GM21786 (cell line): ENCODE data around the gene AJAP1.

Source experiments
- ATAC-seq: cut with Tn5 transposase; IDR thresholded peaks from one replicate; pipeline ENCODE4 v1.9.1; 2021; ENCODE audit not compliant: unreplicated experiment

Gene AJAP1

DNA sequence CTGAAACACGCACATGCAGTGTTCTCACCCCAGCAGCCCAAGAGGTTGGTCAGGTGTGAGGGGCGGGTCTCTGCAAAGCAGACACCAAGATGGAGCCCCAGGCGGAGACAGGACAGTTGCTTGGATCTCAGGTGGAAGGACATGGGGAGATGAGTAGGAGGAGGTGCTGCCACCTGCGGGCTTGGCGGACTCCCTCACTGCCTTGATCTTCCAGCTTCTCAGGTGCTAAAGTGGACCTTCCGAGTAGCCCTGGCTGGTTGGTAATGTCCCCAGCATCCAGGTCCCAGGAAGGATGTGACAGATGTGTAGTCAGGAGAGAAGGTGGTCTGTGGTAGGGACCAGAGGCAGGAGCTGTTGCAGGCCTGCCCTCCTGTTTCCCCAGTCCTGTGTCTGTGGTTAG, 114.1 kb downstream of the AJAP1 start:
- no peak for ATAC-seq

DNA sequence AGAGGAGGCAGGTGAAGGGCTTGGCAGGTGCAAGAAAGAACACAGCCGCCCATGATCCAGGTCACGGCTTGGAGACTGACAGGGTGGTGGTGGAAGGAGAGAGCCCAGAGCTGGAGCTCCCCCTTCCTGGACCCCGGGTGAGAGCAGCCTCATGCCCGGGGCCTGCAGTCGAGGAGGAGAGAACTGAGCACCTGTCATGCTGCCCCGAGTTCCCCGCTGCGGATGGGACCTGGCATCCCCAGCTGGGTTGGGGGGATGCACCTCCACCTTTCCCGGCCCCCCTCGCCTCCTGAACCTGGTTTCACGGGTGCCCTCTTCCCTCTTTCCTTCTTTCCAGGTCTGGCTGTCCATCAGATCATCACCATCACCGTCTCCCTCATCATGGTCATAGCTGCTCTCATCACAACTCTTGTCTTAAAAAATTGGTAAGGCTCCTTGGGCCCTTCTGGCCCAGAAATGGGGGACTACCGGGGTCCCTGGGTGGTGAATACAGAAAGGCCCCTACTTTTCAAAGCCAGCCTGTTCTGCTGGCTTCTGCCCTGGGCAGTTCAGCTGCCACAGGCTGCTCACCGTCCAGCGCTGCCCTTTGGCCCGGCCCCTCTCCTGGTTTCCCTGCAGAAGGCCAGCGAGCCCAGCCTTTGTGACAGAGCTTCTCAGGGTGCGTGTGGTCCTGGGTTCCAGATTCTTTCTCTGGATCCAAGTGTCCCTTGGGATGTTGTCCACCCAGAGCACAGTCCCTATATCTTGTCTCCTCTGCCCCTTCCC, 115.3 kb downstream of the AJAP1 start:
- ATAC-seq, result no peak

DNA sequence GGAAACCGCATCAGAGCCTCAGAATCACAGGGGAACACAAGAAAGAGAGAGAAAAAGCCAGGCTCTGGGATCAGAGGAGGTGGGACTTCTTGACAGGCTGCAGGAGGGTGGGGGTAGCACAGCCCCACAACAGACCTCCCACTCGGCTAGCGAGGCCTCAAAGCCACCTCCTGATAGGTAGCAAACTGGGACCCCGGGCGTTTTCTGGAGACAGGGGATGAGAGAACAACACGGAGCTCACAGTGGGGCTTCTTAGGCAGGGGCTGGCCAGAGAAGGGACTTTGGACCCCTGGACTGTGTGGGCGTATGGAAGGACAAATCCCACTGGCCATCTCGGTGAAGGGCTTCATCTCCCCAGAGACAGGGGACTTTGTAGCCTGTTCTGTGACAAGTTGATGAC, 116.3 kb downstream of the AJAP1 start:
- no peak for ATAC-seq

DNA sequence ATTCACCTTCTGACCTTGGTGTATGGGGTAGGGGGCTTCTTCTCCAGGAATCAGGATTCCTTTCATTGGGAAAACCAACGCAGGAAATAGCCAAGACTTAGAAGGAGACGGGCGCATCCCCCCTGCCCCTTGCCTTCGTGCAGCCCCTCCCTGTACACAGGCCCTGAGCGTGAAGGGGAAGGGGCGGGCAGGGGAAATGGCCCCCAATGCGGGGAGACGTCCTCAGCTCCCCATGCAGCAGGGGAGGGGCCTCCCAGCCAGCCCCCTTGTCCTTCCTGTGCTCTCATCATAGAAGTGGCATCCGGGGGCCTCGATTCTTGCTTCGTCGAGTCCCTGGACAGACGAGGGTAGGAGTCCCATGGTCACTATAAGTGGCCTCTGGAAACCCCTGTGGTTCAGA, 116.9 kb downstream of the AJAP1 start:
- no peak for ATAC-seq

DNA sequence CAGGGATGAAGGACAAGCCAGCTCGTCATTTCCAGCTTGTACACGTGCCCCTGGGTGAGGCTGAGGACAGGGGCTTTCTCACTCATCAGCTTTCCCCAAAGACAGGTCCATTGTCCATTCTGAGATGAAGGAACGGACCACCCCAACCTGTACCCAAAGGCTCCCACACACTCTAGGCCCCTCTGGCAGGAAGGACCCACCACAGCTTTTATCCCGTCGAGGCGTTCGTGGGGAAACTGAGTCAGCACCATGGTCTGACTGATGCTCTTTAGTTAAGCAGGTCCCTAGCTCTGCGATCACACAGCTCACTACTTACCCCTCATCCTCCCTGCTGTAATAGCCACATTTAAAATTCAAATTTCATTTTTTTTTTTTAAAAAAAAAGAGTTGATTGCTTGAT, 117.3 kb downstream of the AJAP1 start:
- no peak for ATAC-seq

DNA sequence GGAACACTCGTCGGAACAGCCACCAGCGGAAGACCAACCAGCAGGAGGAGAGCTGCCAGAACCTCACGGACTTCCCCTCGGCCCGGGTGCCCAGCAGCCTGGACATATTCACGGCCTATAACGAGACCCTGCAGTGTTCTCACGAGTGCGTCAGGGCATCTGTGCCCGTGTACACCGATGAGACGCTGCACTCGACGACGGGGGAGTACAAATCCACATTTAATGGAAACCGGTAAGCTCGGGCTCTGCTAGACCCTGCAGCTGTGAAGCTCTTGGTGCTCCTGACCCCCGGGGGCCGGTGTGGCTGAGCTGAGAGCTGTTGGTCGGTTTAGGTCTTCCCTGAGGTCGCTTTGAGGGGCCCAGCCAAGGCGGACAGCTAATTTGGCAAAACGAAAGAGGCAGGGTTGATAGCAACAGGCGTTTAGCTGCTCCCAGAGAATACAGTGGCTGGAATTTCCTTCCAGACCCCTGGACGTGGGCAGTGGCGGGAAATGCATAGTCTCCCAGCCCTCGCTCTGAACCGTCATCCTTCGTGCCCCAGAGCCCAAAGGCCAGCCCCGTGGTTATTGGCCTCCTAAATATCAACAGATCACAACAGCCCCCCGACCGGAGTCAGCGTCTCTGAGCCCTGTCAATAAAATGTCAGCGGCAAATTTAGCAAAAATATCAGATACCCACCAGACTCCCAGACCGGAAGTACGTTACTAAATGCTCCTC, 118.0 kb downstream of the AJAP1 start:
- no peak for ATAC-seq

DNA sequence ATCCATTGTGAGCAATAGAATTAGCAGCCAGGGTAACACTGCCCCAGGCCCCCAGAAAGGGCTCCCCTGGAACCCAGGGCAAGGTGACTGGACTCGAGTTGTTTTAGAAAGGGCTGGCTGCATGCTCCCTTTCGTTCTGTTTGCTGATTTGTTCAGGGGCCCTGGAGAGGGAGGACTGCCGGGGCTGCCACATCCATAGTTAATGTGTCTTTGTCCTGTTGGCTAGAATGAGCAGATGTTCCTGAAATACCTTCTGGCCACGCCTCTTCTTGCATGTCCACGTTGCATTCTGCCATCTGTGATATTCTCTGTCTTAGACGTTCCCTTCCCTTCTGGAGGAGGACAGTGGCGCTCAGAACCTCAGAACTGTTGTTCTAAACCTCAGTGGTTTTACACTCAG, 118.8 kb downstream of the AJAP1 start:
- no peak for ATAC-seq

DNA sequence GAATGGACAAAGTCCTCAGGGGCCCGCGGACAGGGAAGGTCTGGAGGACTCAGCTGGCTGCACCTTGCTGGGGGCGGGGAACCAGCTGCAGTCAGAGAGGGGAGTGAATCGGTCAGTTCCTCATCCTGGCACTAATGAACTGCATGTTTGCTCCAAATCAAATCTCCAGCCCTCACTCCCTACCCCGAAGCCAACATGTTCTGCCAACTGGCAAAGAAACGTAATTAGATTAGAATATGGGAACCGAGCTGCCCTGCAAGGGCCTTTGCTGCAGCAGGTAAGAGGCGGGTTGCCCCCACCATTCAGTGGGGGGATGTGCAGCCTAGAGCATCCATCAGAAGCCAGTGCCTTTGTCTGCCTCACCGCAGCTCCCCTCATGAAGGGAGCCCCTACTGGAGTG, 121.1 kb downstream of the AJAP1 start:
- no peak for ATAC-seq

DNA sequence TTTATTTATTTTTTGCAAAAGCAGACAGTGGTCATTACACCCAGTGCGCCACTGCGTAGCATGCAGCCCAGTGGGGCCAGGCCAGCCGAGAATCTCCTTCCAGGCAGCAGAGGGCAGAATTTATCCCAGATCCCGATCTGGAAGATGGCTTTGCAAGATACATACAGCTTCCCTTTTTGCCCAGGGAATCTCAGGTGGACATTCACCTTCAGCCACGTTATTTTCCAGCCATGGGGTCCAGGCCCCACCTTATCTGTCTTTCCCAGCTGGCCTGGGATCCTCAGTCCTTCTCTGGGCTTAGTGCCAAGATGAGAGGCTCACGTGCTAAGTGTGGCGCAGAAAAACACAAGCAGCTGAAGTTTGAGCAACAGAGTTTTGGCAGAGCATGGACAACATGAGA, 123.6 kb downstream of the AJAP1 start:
- no peak for ATAC-seq

DNA sequence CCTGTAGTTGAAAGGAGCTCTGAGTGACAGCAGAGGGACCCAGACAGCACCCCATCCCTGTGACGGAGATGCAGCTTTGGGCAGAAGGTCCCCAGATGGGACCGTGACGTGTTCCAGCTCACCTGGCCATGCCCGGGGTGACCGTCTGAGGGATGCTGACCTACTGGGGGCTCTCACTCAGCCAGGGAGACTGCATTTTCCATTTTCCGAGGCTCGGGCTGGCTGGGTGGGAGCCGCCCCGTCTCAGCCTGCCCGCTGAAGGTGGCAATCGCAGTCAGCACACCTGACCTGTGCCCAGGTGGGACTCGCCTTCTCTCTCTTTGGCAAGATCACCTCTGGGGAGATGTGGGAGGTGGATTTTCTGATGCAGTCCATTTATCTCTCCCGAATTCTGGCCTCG, 127.2 kb downstream of the AJAP1 start:
- no peak for ATAC-seq

DNA sequence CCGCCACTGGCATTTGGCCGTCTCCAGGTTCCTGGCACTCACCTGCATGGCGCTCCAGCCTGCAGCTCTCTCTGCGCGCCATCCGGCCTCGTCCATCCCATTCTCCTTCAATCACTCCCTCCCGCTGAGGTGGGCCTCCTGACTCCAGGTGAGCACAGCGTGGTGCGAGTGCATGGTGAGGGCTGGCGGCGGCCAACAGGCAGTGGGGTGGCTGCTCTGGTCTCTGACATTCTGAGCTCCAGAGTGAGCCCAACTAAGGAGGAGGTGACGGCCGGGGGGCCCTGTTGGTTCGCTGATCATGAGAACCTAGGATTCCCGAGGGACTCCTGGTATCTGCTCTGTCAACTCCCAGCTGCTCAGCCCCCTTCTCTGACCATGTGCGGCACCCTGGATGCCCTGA, 130.4 kb downstream of the AJAP1 start:
- no peak for ATAC-seq

DNA sequence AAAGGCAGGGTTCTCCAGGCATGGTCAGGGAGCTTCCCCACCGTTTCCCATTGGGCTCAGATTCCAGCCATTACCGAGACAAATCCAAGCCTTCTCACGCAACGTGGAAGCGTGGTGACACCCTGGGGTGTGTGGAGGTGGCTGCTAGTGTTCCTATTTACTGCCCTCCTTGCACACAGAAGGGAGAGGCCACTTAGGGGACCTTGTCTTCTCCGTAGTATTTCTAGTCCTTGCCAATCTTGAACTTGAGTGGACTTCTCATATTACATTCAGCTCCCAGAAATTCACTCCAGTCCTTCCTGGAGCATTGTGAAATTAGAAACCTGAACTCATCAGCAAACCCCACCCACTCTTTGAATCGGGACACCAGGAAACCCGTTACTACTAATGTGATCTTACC, 131.6 kb downstream of the AJAP1 start:
- ATAC-seq, result no peak

DNA sequence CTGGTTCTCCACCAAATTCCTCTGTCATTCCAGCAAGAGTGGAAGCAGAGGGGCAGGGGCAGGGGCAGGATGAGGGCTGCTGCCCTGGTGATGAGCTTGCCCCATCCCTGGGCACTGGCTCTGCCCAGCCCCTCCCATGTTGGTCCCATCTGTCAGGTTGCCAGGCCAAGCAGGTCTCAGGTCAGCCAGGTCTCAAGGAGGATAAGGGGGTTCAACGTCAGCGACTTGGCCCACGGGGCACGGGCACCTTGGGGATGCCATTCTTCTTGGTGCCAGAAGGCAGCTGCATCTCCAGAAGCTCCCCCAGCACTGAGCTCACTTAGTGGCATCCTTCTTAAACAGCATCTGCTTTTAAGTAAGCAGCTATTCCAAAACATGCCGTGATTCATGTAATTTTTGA, 133.1 kb downstream of the AJAP1 start:
- no peak for ATAC-seq

DNA sequence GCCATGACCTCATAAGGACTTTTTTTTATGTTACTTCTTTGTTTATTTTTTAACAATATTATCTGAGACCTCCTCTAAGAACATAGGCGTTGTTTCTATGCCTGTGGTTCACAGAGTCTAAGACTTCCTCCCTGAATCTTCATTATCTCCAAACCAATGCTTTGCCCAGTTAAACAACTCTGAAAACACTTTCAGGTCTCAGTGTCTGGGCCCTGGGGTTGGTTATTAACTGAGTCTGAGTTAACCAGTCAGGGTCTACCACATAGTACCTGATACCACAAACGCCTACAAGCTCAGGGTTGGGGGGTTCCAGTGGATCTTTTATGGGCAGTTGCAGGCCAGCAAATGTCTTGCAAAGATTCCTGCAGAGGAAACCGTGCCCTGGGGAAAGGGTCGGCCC, 138.2 kb downstream of the AJAP1 start:
- ATAC-seq, result peak; percentile 44

DNA sequence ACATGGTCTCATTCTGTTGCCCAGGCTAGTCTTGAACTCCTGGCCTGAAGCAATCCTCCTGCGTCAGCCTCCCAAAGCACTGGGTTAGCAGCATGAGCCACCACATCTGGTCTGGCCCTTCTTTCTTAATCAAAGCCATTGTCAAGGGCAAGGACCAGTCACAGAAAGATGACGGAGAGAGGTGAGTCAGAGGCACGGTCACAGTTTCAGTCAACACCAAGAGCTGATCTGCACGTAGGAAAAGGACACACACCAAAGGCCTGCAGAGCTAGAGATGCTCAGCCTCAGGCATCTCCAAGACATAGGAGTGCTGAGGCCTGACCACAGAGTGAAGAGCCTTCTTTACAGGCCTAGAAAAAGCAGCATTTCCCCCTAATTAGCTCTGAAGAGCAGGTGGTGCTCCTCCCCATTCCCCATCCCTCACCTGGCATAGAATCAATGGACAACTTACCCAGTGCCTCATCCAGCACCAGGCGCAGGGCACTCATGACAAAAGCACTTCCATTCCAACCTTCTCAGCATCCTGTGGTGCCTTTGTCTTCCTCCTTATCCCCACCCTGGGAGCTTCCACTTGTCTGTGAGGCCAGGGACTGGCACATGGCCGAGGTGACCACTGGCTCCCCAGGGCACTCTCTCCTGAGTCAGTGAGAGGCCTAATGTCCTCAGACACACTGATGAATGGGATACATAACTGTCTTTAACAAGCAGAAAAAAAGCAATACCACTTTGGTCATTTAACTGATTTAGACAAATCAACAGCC, 139.8 kb downstream of the AJAP1 start:
- no peak for ATAC-seq

DNA sequence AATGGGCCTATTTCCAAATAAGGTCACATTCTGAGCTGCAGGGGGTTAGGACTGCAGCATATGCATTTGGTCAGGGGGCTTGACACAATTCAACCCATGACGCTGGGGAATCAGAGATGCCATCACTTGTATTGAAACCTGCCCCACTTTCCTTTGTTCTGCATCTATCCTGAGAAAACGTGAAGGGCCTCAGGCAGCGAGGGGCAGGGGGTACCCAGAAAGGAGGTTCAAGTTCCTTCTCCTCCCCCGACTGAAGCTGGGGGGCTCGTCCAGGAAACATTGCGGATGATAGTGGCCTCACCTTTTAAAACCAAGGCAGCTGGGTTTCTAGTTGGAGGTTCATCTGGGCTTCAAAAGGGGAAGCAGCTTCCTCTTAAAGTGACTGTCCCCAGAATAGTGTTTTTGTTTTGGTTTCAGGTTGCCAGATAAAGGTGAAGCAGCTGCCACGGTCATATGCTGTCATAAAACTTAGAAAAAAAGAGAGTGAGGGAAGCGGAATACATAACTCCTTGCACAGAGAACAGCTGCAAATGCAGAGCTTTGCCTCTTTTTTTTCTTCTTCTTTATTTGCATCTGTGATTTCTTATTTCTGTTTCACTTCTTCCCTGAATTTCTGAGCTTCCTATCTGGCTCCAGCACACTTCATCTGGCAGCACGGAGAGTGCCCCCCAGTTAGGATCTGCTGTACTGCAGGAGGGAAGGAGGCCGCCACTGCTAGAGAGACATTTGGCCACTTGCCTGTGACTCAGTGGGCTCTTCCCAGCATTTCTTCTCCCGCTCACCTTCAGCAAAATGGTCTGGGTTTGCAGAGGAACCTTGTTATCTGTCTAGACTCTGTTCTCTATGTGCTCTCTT, 142.0 kb downstream of the AJAP1 start:
- ATAC-seq, result peak; percentile 73

DNA sequence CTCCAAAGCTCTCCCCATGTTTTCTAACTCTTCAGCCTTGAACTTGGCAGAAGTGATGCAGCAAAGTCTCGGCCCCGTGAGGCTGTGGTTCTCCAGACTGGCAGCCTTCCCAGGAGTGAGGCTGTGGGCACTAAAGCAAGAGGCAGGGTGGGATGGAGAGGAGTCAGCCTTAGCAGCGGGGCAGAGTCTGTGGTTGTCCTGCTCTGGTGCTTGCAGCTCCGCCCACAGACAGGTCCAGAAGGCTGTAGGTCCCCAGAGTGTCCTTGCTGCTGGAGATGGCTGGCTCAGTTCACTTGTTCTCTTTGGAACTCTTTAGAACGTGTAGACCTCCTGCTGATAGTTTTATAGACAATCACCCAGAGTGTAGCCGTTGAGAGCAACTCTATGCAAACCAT, 142.6 kb downstream of the AJAP1 start:
- ATAC-seq, result no peak

DNA sequence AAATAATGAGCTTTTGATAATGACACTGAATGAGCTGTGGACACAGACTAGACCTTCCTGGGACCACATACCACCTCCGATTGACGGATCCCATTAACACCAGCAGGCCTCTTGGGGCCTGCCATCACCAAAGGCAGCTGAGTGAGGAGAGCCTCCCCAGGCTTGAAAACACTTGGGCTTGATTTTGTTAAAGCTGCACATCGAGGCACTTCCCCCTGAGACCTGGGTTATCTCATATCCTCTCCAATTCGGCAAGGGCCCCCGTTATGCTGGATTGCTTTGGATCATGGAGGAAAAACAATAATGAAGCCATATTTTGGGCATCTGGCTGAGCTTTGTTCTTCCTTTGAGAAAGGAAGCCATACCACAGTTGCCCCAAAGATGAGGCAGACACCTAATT, 143.0 kb downstream of the AJAP1 start:
- no peak for ATAC-seq

DNA sequence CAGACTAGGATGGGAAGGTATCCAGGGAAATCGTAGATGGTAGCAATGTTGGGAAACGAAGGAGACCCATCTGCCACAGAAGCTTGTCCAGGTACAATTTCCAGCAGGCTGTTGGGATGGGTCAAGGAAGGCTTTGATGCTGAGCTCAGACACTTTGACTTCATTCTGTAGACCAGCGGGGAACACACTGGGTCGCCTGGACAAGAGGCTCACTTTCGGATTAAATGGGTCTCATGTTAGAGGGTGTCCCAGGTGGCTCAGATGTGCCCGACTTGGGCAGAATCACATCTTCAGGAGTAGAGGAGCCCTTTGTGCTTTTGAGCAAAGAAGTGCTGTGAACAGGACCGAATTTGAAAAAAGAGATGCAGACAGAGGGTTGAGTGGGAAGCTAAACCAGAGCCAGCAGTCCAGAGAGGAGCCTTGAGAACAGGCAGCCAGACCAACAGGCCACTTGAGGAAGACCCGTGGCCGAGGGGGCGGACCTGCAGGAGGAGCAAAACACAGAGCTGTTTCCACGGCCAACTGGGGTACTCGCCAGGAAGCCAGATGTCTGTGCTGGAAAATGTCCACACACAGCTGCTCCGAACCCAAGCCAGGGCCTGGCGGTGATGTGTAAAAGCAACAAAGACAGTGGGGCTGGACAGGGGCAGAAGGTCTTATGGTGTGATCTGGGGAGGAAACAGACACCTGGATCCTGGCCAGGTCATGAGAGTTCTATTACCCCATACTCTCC, 146.9 kb downstream of the AJAP1 start:
- ATAC-seq, result no peak

DNA sequence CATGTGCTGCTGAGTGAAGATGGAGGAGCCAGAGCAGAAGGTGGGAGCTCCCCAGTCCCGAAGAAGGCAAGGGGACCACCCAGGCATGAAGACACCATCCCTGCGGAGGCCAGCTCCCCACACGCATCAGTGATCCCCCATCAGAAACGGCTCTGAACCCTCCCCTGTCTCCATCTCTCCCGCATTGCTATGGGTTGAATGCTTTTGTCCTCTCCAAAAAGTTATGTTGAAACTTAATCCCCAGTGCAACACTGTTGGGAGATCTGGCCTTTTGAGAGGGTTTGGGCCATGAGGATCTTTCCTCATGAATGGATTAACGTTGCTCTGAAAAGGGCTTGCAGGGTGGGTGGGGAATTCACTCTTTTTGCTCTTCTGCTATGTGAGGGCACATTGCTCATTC, 147.6 kb downstream of the AJAP1 start:
- no peak for ATAC-seq
